OCI-LY3 (cell line): ENCODE data around the gene MAP1LC3B.

Source experiments
- H2AFZ ChIP-seq: fragments of 200-600, 300-600 bp; shearing (Covaris generic); 2 replicates; pipeline ENCODE4 v1.6.0; 2014; ENCODE audit warnings: antibody characterized with exemption, low read depth, low read length
- H3K27ac ChIP-seq: fragments of 200-600, 300-600 bp; sonication (generic); 2 replicates; pipeline ENCODE4 v1.5.1; 2014; ENCODE audit warnings: mild to moderate bottlenecking, low read length, moderate library complexity, mixed read lengths
- H3K27me3 ChIP-seq: fragments of 200-600, 300-600 bp; sonication (generic); 2 replicates; pipeline ENCODE4 v1.6.1; 2014; ENCODE audit warnings: low read depth, low read length, mixed read lengths
- H3K36me3 ChIP-seq: fragments of 200-600, 300-600 bp; sonication (generic); replicated peaks from 2 replicates; pipeline ENCODE3; 2014; ENCODE audit warnings: low read depth, low read length, mixed read lengths
- H3K4me1 ChIP-seq: fragments of 300-600, 200-600 bp; sonication (generic); 2 replicates; pipeline ENCODE4 v1.6.1; 2014; ENCODE audit warnings: low read length, mixed read lengths
- H3K4me2 ChIP-seq: fragments of 200-600, 300-600 bp; sonication (generic); 2 replicates; pipeline ENCODE4 v1.6.1; 2014; ENCODE audit warnings: low read length, mixed read lengths
- H3K4me3 ChIP-seq: fragments of 300-600, 200-600 bp; sonication (generic); 2 replicates; pipeline ENCODE4 v1.5.1; 2014; ENCODE audit warnings: antibody characterized with exemption, mild to moderate bottlenecking, low read length, moderate library complexity
- H3K79me2 ChIP-seq: fragments of 300-600, 200-600 bp; shearing (Covaris generic); 2 replicates; pipeline ENCODE4 v1.6.1; 2014; ENCODE audit warnings: mild to moderate bottlenecking, low read length, mixed read lengths
- H3K9ac ChIP-seq: fragments of 300-600, 200-600 bp; shearing (Covaris generic); 2 replicates; pipeline ENCODE4 v1.6.0; 2014; ENCODE audit warnings: mild to moderate bottlenecking, low read length, moderate library complexity
- H3K9me3 ChIP-seq: fragments of 200-600, 300-600 bp; shearing (Covaris generic); 2 replicates; pipeline ENCODE4 v1.6.1; 2014; ENCODE audit warnings: low read length, mixed read lengths; ENCODE audit not compliant: insufficient read depth
- H4K20me1 ChIP-seq: fragments of 200-600, 300-600 bp; sonication (generic); 2 replicates; pipeline ENCODE4 v1.6.1; 2016; ENCODE audit warnings: low read length, mixed read lengths; ENCODE audit not compliant: insufficient read depth
- EZH2phosphoT487 ChIP-seq: fragments of 200-600 bp; shearing (Covaris generic); IDR thresholded peaks from 2 replicates; pipeline ENCODE4 v1.6.1; 2018; ENCODE audit warnings: antibody characterized with exemption, mixed run types, low read depth
- TF ChIP-seq, protein P1 (sequence below): fragments of 200-600, 300-600 bp; sonication (generic); IDR thresholded peaks from 2 replicates; pipeline ENCODE4 v1.5.1; 2014; ENCODE audit warnings: antibody characterized with exemption, low read length, low read depth

The MAP1LC3B gene

DNA sequence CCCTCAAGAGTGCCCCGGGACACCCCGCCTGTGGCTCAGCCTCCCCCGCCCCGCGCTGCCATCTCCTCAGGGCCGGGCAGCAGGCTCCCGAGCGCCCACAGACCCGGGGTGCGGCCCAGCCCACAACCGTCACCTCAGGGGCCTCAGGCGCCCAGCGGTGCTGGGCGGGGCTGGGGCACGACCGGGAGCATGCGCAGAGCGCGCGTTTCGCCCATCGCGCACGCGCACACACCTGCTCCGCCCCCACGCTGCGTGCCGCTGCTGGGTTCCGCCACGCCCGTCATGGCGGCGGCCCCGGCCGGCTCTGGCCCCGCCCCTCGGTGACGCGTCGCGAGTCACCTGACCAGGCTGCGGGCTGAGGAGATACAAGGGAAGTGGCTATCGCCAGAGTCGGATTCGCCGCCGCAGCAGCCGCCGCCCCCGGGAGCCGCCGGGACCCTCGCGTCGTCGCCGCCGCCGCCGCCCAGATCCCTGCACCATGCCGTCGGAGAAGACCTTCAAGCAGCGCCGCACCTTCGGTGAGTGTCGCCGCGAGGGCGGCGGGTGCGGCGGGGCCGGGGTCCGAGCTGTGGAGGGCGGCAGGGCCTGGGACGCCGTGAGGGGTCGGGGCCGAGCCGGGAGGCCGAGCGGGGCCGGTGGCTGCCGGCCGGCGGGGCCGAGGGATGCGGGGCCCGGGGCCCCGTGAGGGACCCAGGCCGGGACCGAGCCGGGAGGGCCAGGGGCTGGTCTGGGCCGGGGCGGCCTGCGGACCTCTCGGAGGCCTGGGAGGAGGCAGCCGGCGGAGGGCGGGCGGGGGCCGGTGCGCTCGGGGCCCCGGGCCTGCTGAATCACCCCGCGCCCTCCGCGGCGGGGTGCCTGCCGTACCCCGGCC, at the start of gene MAP1LC3B:
Gene MAP1LC3B (plus strand): TSS at position 387 of the 871 bp plus-strand sequence. CDS start 92 bp downstream, at position 479.
- peaks cover 26% of the 10 kb centered on the region; the same call in 1 of the 2 replicates for H4K20me1 ChIP-seq
- peak within 1 kb of the TSS; percentile 98 for H3K4me2 ChIP-seq
- H3K4me1 ChIP-seq = peaks cover 36% of the 10 kb centered on the region
- H3K27ac ChIP-seq = peak within 1 kb of the TSS; percentile 46
- no peak for TF ChIP-seq EZH2phosphoT487
- TF ChIP-seq, protein P1, sequence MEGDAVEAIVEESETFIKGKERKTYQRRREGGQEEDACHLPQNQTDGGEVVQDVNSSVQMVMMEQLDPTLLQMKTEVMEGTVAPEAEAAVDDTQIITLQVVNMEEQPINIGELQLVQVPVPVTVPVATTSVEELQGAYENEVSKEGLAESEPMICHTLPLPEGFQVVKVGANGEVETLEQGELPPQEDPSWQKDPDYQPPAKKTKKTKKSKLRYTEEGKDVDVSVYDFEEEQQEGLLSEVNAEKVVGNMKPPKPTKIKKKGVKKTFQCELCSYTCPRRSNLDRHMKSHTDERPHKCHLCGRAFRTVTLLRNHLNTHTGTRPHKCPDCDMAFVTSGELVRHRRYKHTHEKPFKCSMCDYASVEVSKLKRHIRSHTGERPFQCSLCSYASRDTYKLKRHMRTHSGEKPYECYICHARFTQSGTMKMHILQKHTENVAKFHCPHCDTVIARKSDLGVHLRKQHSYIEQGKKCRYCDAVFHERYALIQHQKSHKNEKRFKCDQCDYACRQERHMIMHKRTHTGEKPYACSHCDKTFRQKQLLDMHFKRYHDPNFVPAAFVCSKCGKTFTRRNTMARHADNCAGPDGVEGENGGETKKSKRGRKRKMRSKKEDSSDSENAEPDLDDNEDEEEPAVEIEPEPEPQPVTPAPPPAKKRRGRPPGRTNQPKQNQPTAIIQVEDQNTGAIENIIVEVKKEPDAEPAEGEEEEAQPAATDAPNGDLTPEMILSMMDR = no peak
- peaks cover 31% of the 10 kb centered on the region for H3K79me2 ChIP-seq
- H3K36me3 ChIP-seq = no peaks in the 10 kb centered on the region
- peak within 1 kb of the TSS; percentile 78 for H3K9ac ChIP-seq
- peak within 1 kb of the TSS; percentile 85 for H3K4me3 ChIP-seq
- H2AFZ ChIP-seq = 0 out of 2 replicates have a peak within 1 kb of the TSS, but pooled peaks have one; percentile 1
- no peaks in the 10 kb centered on the region for H3K9me3 ChIP-seq
- H3K27me3 ChIP-seq = no peaks in the 10 kb centered on the region

GRCh38 chr16:87342504-87342903, 49.6 kb upstream of the MAP1LC3B start:
- Histone ChIP-seq H2AFZ (no peak overlapping the region), H4K20me1 (no peaks in the 10 kb centered on the region; the same call in 1 of the 2 replicates), H3K9me3 (no peaks in the 10 kb centered on the region)

DNA sequence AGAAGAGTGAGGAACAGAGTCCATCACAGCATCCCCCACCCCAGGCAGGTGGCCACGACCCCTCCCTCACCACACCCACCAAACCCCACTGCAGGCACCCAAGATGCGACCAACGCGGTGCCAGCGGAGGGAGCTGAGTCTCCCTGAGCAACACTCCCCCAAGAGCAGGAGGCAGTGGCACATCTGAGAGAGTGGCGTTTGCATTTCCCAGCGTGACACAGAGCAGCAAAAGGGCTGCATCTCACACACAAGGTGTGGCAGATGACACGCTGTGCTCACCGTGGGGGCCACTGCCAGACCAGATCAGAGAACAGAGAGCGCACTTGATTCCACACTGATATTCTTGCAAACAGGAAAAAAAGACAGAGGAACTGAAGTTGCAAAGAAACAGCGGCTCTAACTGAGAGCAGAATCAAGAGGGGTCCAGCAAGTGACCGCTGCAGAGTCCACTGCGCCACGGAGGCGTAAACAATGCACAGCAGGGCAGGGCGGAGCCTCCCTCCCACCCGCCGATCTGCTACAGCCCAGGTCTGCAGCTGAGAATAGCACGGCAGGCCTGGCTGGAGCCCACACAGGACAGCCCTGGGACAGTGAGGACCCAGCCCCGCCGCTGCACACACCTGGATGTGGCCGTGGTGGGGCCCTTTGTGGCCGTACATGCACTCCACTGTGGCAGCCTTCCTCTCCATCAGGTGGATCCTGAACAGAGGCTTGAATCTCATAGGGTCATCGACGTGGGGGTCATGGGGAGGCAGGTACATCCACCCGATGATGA, 49.0 kb upstream of the MAP1LC3B start:
- H3K36me3 ChIP-seq = peaks cover 3% of the 10 kb centered on the region
- H3K9me3 ChIP-seq = no peaks in the 10 kb centered on the region

More at GRCh38 chr16:87342504-87342903, 49.6 kb upstream of the MAP1LC3B start:
- no peak overlapping the region for H3K27ac ChIP-seq
- no peak for TF ChIP-seq EZH2phosphoT487
- TF ChIP-seq, protein P1 = no peak
- no peaks in the 10 kb centered on the region for H3K4me1 ChIP-seq
- no peak overlapping the region for H3K9ac ChIP-seq
- H3K4me3 ChIP-seq = no peak overlapping the region
- no peak overlapping the region for H3K4me2 ChIP-seq
- no peaks in the 10 kb centered on the region for H3K27me3 ChIP-seq
- peaks cover 3% of the 10 kb centered on the region for H3K36me3 ChIP-seq
- no peaks in the 10 kb centered on the region for H3K79me2 ChIP-seq

More for the DNA sequence above, 49.0 kb upstream of the MAP1LC3B start:
- Histone ChIP-seq H3K27me3 (no peaks in the 10 kb centered on the region), H4K20me1 (no peaks in the 10 kb centered on the region; the same call in 1 of the 2 replicates), H3K4me1 (no peaks in the 10 kb centered on the region), H3K79me2 (no peaks in the 10 kb centered on the region), H3K4me3 (no peak overlapping the region), H3K4me2 (no peak overlapping the region), H2AFZ (no peak overlapping the region), H3K9ac (no peak overlapping the region), H3K27ac (no peak overlapping the region)
- TF ChIP-seq, protein P1 = no peak
- TF ChIP-seq EZH2phosphoT487 = no peak
